CD4-positive, alpha-beta T cell treated with Interleukin-21 for 1 hour (primary cell): ENCODE data around the gene ZER1.
A peak's percentile ranks its signal among the peaks of the same experiment; 100 is the strongest.

Experiments
- DNase-seq: peaks from one replicate; pipeline ENCODE4 v3.0.0-alpha.2; 2020

ZER1 gene

DNA sequence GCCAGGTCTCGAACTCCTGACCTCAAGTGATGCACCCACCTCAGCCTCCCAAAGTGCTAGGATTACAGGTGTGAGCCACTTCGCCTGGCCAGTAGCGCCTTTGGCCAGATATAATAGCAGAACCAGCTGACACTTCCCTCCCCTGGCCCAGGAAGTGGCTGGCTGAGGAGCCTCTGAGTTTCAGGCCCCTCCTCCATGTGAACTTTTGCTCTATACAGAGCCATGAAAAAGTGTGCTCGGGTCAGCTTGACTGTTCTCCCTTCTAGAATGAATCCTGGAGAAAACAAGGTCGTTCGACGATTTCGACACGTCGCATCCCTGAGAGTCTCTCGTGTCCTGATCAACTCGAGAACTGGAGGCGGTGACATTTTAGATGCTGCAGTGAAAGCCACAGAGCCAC, 39.2 kb downstream of the ZER1 start:
- DNase-seq, result no peak

DNA sequence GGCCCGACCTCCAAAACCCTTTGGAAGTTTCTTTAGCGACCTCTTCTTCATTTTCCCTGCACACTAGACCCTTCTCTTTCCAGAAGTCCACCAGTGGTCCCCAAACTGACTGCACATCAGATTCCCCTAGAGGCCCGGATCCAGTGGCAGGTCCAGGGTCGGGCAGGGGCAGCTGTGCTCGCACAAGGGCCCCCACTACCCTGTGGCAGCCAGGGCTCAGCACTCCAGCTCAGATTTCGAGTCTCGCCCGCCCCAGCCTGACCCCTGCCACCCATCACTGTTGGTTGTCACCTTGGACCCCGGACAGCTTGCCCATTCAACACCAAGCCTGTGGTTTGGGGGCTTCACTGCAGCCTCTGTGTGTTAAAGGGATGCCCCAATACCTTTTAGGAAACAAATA, 40.0 kb downstream of the ZER1 start:
- no peak for DNase-seq

GRCh38 chr9:128731093-128731492, 40.6 kb downstream of the ZER1 start:
- no peak for DNase-seq

DNA sequence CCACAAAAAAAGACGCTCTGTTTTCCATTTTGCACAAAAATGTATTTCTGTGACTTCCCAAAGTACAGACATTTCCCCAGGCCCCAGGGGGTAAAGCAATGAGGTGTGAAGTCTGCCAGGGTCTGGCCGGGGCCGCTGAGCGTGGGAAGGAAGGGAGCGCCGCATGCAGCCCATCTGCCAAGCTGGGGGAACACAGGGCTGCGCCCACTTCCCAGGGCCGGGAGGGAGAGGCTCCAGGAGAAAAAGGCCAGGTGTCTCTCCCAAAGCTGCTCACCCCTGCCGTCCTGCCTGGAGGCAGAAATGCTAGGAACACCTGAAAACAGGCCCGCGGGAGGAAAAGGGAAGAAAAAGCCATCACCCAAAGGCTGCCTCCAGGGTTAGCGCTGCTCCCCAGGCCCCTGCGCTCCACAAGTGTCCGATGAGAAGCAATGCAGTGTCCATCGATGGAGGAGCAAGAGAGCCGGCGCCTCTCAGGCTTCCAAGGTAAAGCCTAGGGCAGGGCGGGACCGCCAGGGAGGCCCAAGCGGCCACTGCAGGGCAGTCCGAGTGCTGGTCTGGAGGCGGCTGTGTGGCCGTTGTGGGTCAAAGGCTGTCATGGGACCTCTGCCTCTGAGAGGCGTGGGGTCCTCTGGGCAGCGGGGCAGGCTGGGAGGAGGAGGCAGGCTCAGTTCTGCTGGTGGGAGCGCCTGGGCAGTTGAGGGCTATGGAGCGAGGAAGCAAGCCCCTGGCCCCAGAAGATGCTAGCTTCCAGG, 41.8 kb downstream of the ZER1 start:
- DNase-seq, result no peak

DNA sequence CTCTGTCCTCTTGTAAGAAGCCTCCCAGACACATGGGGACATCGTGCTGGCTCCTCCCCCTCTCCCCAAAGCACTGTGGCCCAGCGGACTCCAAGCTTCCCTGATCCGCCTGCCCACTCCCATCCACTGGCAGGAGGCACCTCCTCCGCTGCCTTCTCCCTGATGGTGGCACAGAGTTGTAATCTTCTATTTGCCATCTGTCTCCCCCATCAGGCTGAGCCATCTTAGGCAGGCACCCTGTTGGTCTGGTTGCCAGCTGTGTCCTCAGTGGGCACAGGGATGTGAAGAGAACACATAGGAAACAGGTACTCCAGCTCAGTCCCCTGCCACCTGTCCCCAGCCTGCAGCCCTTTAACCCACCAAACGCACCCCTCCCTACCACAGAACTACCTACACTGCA, 42.4 kb downstream of the ZER1 start:
- DNase-seq, result no peak

- DNase-seq, result no peak
Measured at GRCh38 chr9:128728298-128728697, 43.4 kb downstream of the ZER1 start.

DNA sequence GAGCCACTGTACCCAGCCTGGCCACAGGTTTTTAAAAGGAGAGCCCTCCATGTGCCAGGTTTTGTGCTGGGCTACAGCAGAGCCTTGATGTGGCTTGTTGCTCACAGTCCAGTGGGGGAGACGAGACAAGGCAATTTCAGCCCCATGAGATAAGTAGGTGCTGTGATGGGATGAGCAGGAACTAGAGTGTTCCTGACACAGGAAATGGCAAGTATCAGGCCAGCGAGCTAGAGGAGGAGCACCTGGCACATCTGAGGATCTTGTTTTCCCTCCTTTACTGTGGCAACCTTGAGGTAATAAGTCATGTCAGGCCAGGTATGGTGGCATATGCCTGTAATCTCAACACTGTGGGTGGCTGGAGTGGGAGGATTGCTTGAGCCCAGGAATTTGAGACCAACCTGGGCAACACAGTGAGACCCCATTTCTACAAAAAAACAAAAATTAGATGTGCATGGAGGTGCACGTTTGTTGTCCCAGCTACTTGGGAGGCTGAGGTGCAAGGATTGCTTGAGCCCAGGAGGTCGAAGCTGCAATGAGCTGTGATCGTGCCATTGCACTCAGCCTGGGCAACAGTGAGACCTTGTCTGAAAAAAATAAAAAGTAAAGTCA, 44.0 kb downstream of the ZER1 start:
- DNase-seq, result no peak

- DNase-seq, result peak; percentile 52
Measured at GRCh38 chr9:128724744-128725211, 46.9 kb downstream of the ZER1 start.

- DNase-seq, result peak; percentile 99
Measured at GRCh38 chr9:128723866-128724743, 47.6 kb downstream of the ZER1 start, which contains the start of gene ZDHHC12. TSS of gene ZDHHC12 (minus strand) at chr9:128724127. CDS start at chr9:128724093, 34 bp downstream.

- DNase-seq, result no peak
Measured at GRCh38 chr9:128723352-128723865, 48.3 kb downstream of the ZER1 start.

DNA sequence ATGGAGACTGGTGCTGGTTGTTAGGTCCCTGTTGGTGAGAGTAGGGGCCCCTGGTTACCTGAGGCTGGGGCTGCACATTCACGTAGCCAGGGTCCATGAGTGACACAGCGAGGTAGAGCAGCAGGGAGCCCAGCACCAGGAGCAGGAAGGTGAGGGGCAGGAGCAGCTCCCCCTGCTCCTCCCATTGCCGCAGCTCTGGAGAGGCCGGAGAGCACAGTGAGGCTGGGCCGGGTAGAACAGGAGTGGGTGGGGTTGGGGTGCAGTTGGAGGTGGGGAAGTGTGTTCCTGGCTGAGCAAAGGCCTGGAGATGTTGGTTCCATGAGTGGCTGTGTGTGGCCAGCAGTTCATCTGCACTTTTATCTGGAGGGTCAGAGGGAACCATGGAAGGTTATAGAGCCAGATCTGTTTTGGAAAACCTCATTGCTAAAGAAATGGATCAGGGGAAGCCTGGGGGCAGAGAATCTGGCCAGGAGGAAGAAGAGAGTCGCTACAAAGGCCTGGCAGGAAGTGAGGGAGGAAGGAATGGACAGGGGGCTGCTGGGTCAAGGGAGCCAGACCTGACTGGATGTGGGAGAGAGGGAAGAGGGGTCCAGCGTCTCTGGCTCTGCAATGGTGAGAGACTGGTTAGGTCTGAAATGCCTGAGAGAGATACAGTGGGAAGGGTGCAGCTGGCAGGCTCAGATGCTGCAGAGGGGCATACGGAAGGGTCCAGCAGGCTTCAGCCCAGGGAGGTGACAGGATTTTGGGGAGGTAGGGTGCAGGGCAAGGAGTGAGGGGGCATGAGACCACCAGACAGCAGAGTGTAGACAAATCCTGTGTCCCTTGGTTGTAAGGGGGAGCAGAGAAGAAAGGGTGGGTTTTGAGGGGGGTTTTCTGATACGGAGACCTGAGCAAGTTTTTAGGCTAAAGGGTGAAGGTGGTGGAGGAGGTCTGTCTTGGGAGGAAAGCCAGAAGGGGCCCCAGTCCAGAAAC, 49.1 kb downstream of the ZER1 start:
- no peak for DNase-seq

DNA sequence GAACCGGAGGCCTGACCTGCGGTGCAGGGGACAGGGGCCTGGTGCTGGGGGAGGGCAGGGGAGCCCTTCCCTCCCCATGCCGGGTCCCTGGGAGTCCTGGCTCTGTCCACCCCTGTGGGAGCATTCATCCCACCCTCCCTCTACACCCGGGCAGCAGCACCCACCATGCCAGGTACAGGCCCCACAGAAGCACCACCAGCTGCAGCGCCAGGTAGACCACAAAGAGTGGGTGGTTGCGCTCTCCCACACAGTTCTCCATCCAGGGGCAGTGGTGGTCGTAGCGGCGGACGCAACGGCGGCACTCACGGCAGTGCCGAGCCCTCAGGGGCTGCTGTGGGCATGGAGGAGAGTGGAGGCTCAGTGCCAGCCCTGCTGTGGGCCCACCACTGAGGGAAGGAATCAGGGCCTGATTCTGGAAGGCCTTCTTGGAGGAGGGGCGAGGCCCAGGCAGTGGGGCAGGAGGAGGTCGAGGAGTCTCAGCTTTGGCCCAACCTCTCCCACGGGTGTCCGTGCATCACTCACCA, 50.2 kb downstream of the ZER1 start:
- DNase-seq, result no peak

DNA sequence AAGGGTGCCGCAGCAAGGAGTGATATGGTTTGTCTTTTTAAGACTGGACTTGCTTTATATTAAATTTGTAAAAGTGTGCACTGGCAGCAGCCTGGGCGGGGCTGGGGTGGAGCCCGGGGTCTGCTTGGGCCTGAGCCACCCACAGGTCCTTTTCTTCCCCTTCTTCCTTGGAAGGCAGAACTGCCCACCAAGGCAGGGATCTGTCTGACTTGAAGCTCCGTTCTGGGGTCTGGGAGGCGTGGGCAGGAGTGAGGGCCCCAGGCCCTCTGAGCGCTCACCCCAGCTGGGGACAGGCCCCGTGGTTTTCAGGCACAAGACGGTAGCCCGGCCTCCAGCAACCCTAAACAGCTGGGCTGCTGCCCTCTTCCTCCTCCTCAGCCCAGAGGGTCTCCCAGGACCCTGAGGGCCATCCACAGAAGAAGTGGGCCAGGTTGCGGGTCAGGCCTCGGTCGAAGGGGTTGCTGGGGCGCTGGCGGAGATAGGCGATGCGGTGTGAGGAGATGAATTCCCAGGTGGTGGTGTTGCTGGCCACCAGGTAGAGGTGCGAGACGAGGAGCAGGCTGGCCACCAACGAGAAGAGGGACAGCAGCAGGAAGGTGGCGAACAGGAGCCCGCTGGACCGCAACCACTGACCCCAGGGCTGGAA, 50.8 kb downstream of the ZER1 start:
- DNase-seq, result no peak

GRCh38 chr9:128719919-128720605, 51.7 kb downstream of the ZER1 start:
- DNase-seq, result no peak

- DNase-seq, result no peak
Measured at GRCh38 chr9:128718475-128718874, 53.3 kb downstream of the ZER1 start.

DNA sequence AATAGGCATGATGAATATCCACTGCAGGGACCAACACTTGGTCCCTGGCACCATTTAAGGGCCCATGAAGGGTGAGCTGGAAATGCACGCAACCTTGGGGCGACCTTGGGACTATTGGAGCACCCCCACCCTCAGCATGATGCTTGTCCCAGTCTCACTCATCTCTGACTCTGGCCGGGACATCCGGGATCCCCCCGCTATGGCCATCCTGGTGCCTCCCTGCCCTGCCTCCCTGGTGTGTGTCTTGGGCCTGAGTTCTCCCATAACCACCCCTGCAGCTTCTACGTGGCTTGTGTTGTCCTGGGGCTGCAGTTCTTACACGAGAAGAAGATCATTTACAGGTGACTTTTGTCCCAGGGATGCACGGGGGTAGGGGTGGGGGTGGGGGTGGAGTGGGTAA, 53.7 kb downstream of the ZER1 start:
- DNase-seq, result no peak

DNA sequence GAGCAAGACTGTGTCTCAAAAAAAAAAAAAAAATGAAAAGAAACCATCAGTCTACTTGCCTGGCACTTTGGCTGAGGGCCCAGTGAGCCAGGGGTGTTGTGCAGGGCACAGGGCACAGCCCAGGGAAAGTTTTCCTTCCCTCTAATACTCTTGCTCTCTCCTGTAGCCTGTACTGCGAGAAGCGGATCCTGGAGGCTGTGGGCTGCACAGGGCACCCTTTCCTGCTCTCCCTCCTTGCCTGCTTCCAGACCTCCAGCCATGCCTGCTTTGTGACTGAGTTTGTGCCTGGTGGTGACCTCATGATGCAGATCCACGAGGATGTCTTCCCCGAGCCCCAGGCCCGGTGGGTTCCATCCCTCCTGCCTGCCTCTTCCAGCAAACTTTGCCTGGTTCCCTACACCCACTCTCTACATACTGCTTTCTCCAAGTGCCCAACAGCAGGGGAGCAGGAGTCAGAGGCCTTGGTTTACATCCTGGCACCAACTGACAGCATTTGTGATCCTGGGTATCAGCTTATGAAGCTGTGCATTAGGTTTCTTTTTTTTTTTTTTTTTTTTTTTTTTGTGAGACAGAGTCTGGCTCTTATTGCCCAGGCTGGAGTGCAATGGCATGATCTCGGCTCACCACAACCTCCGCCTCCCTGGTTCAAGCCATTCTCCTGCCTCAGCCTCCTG, 55.0 kb downstream of the ZER1 start:
- DNase-seq, result no peak

DNA sequence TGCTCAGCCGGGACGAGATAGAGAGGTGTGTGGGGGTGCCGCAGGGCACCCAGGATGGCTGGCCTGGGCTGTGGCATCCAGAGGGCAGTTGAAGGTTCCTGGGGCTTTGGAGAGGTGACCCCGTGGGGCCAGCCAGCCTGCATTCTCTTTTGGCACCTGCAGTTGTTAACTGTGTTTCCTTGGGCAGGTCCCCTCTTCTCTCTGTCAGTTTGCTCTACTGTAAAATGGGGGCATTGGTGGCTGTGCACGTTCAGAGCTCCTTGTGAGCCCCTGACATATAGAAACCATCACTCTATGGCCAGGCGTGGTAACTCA, 56.3 kb downstream of the ZER1 start:
- DNase-seq, result no peak

DNA sequence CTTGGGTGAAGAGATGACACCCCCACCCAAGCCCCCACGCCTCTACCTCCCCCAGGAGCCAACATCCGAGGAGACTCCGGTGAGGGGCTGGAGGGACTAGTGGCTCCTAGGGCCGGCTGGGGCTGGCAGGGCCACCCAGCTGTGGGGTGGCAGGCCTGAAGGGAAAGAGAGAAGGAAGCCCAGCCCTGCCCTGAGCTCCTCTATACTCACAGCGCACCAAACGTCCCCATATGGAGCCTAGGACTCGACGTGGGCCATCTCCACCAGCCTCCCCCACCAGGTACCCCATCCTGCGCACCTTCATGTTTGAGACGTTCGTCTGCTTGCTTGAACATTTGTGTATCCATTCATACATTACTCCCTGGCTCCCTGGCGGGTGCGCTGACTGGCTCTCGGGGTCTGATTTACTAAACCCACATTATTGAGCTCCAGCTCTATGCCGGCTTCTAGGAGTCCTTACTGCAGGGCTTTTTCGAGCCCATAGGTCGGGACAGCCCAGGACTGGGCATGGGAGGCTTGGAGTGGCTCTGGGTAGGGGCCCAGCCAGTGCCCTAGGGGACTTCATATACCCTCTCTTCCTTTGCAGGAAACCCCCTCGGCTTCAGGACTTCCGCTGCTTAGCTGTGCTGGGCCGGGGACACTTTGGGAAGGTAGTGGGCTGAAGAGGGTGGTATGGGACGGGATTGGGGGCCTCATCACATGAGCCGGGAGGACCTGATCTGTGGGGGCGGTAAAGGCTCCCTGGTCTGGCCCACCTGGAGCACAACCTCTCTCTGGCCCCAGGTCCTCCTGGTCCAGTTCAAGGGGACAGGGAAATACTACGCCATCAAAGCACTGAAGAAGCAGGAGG, 56.9 kb downstream of the ZER1 start:
- DNase-seq, result no peak
